ENCODE results near the gene NR1H2. TPM values are rescaled to one million over a fixed set of nuclear protein-coding genes. Genes with fewer than 3 reads are reported as not detected.

The NR1H2 gene
- total RNA-seq, 2 experiments from 2014 or later = 81.6 to 82.8 TPM

- no peaks in the 10 kb centered on the region for H3K9me3 Mint-ChIP-seq
- POLR2A ChIA-PET = no interaction called here
- H3K27me3 Mint-ChIP-seq = no peaks in the 10 kb centered on the region
- ATAC-seq (ENCODE audit: low read depth) (no peak), DNase-seq (no peak)
- no peak overlapping the region for H3K4me3 Mint-ChIP-seq
- no peaks in the 10 kb centered on the region for H3K4me1 Mint-ChIP-seq
- H3K36me3 Mint-ChIP-seq = peaks cover 17% of the 10 kb centered on the region
- no peak overlapping the region for H3K27ac Mint-ChIP-seq
Observed at GRCh38 chr19:50410109-50410508, 33.9 kb downstream of the NR1H2 start.

GRCh38 chr19:50412419-50412818, 36.2 kb downstream of the NR1H2 start:
- H3K27ac Mint-ChIP-seq = no peak overlapping the region
- no peak overlapping the region for H3K4me3 Mint-ChIP-seq
- no peaks in the 10 kb centered on the region for H3K9me3 Mint-ChIP-seq
- H3K36me3 Mint-ChIP-seq = peaks cover 10% of the 10 kb centered on the region
- no peaks in the 10 kb centered on the region for H3K4me1 Mint-ChIP-seq
- POLR2A ChIA-PET = interaction anchor here (0.6 kb wide), 1 partner anchor 67 kb away, joined by 4 read pairs; no protein-coding TSS in a partner anchor
- H3K27me3 Mint-ChIP-seq = no peaks in the 10 kb centered on the region
- DNase-seq (no peak), ATAC-seq (ENCODE audit: low read depth) (no peak)

- Mint-ChIP-seq H3K4me3 (no peak overlapping the region), H3K27me3 (no peaks in the 10 kb centered on the region), H3K36me3 (peaks cover 10% of the 10 kb centered on the region), H3K27ac (no peak overlapping the region), H3K4me1 (no peaks in the 10 kb centered on the region), H3K9me3 (no peaks in the 10 kb centered on the region)
- POLR2A ChIA-PET = no interaction called here
- ATAC-seq (ENCODE audit: low read depth) (no peak), DNase-seq (no peak)
Observed at GRCh38 chr19:50413096-50413495, 36.8 kb downstream of the NR1H2 start.

GRCh38 chr19:50413531-50413930, 37.3 kb downstream of the NR1H2 start:
- no peak for ATAC-seq (ENCODE audit: low read depth)
- H3K4me3 Mint-ChIP-seq = no peak overlapping the region
- POLR2A ChIA-PET = no interaction called here
- no peaks in the 10 kb centered on the region for H3K9me3 Mint-ChIP-seq
- no peak for DNase-seq
- H3K27ac Mint-ChIP-seq = no peak overlapping the region
- no peaks in the 10 kb centered on the region for H3K4me1 Mint-ChIP-seq
- peaks cover 10% of the 10 kb centered on the region for H3K36me3 Mint-ChIP-seq
- no peaks in the 10 kb centered on the region for H3K27me3 Mint-ChIP-seq

- POLR2A ChIA-PET = interaction anchor here (0.6 to 0.7 kb wide), 4 partner anchors 31 to 58 kb away, joined by 3 to 4 read pairs (median 3); partner anchors contain the start of gene POLD1
- no peak overlapping the region for H3K4me3 Mint-ChIP-seq
Observed at GRCh38 chr19:50414864-50415660, 38.8 kb downstream of the NR1H2 start.

DNA sequence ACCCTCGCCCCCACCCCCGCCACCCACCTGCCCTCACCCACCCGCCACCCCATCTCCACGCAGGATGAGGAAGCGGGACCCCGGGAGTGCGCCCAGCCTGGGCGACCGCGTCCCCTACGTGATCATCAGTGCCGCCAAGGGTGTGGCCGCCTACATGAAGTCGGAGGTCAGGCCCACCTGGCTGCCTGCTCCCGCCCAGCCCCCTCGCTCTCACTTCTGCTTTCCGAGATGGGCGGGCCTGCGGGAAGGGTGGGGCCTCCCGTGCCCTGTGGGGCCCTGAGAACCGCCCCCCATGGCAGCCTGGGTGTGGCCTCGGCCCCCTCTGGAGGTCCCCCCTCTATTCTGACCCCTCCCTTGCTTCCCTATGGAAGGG, 39.4 kb downstream of the NR1H2 start:
- H3K27ac Mint-ChIP-seq = no peak overlapping the region
- H3K9me3 Mint-ChIP-seq = no peaks in the 10 kb centered on the region
- no peak for ATAC-seq (ENCODE audit: low read depth)
- no peak for DNase-seq
- peaks cover 8% of the 10 kb centered on the region for H3K27me3 Mint-ChIP-seq
- H3K4me3 Mint-ChIP-seq = no peak overlapping the region
- H3K36me3 Mint-ChIP-seq = peaks cover 17% of the 10 kb centered on the region
- H3K4me1 Mint-ChIP-seq = peaks cover 11% of the 10 kb centered on the region
- POLR2A ChIA-PET = interaction anchor here (0.6 to 0.7 kb wide), 2 partner anchors 32 to 47 kb away, joined by 3 read pairs; no protein-coding TSS in a partner anchor

More at GRCh38 chr19:50414864-50415660, 38.8 kb downstream of the NR1H2 start:
- peaks cover 5% of the 10 kb centered on the region for H3K27me3 Mint-ChIP-seq
- peak overlapping the region; percentile 42 for H3K27ac Mint-ChIP-seq
- H3K36me3 Mint-ChIP-seq = peaks cover 17% of the 10 kb centered on the region
- no peaks in the 10 kb centered on the region for H3K9me3 Mint-ChIP-seq
- ATAC-seq (ENCODE audit: low read depth) = peak; percentile 59
- DNase-seq = peak; percentile 81
- peaks cover 9% of the 10 kb centered on the region for H3K4me1 Mint-ChIP-seq

GRCh38 chr19:50416034-50416977, 40.0 kb downstream of the NR1H2 start:
- POLR2A ChIA-PET = interaction anchor here (0.6 to 0.7 kb wide), 2 partner anchors 32 to 48 kb away, joined by 3 read pairs; no protein-coding TSS in a partner anchor

GRCh38 chr19:50417111-50418081, 41.1 kb downstream of the NR1H2 start:
- DNase-seq (no peak), ATAC-seq (ENCODE audit: low read depth) (no peak)
- Mint-ChIP-seq H3K4me1 (peaks cover 11% of the 10 kb centered on the region), H3K27ac (no peak overlapping the region), H3K4me3 (no peak overlapping the region), H3K36me3 (peaks cover 9% of the 10 kb centered on the region), H3K27me3 (peaks cover 12% of the 10 kb centered on the region), H3K9me3 (no peaks in the 10 kb centered on the region)
- POLR2A ChIA-PET = no interaction called here

More at GRCh38 chr19:50416034-50416977, 40.0 kb downstream of the NR1H2 start:
- no peak for ATAC-seq (ENCODE audit: low read depth)
- Mint-ChIP-seq H3K27me3 (peaks cover 8% of the 10 kb centered on the region), H3K36me3 (peaks cover 15% of the 10 kb centered on the region), H3K27ac (no peak overlapping the region), H3K4me1 (peaks cover 11% of the 10 kb centered on the region), H3K9me3 (no peaks in the 10 kb centered on the region), H3K4me3 (no peak overlapping the region)
- no peak for DNase-seq

DNA sequence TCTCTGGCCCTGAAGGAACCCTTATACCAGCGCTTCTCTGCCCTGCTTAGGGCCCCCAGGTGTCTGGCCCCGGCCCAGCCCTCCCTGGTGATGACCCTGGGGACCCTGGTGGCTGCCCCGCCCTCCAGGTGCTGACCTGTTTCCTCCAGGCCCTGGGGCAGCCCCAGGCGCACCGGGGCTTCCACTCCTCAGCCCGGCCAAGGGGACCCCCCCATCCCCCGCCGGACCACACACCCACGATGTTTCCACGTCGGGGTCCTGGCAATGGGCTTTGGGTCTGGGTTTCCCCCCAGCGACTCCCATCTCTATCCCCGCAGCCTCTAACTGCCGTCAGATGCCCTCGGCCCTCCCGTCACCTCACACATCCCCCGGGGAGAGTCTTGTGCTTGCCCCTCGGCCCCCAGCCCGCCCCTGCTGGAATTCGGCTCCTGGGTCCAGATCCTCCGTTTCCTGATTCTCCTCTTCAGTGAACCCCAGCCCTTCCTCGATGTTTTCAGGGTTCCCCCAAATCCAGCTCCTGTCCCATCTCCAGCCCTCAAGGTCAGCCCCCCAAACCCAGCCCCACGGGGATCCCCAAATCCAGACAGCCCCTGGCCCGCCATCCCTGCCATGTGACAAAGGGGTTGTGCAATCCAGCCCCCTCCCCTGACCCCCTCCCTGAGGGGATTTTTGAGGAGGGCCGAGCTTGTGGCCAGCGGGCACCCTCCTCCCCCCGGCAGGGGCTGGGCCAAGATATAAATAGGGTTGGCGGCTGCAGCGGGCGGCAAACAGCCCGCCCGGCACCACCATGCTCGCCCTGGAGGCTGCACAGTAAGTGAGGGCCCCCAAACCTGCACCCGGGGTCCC, 42.1 kb downstream of the NR1H2 start, which contains the start of gene SPIB:
Gene SPIB (plus strand): TSS at position 763 of the 846 bp plus-strand sequence. CDS start 25 bp downstream, at position 788.
- peak within 1 kb of the TSS; percentile 22 for H3K27ac Mint-ChIP-seq
- no peak within 1 kb of the TSS for H3K4me3 Mint-ChIP-seq
- no peak for DNase-seq
- peaks cover 9% of the 10 kb centered on the region for H3K36me3 Mint-ChIP-seq
- peaks cover 11% of the 10 kb centered on the region for H3K4me1 Mint-ChIP-seq
- POLR2A ChIA-PET = no interaction called here
- ATAC-seq (ENCODE audit: low read depth) = no peak
- no peaks in the 10 kb centered on the region for H3K9me3 Mint-ChIP-seq
- peaks cover 12% of the 10 kb centered on the region for H3K27me3 Mint-ChIP-seq

DNA sequence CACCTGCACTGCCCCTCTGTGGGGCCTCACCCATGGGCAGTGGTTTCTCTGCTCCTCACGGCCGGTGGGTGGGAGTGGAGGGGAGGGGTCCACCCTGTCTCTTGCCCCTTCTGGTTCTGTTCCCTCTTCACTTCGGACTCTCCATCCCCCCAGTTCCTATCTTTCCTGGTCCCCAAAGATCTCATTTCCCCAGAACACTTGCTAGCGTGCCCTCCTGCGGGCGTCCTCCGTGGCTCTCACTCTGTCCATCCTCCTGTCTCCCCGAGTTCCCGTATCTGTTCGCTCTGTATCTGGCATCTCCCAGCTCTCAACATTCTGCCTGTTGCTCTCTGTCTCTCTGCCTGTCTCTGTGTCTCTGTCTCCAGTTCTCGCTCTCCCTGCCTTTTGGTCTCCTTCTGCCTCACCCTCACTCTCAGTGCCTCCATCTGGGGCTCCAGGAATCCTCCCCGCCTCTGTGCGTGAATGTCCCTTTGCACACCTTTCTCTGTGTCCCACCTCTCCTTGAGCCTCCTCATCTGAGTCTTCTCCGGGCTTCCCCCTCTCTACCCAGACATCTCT, 42.8 kb downstream of the NR1H2 start:
- DNase-seq (no peak), ATAC-seq (ENCODE audit: low read depth) (no peak)
- H3K27me3 Mint-ChIP-seq = peaks cover 12% of the 10 kb centered on the region
- H3K4me3 Mint-ChIP-seq = no peak overlapping the region
- H3K36me3 Mint-ChIP-seq = peaks cover 9% of the 10 kb centered on the region
- peaks cover 11% of the 10 kb centered on the region for H3K4me1 Mint-ChIP-seq
- no peaks in the 10 kb centered on the region for H3K9me3 Mint-ChIP-seq
- peak overlapping the region; percentile 22 for H3K27ac Mint-ChIP-seq
- POLR2A ChIA-PET = no interaction called here

DNA sequence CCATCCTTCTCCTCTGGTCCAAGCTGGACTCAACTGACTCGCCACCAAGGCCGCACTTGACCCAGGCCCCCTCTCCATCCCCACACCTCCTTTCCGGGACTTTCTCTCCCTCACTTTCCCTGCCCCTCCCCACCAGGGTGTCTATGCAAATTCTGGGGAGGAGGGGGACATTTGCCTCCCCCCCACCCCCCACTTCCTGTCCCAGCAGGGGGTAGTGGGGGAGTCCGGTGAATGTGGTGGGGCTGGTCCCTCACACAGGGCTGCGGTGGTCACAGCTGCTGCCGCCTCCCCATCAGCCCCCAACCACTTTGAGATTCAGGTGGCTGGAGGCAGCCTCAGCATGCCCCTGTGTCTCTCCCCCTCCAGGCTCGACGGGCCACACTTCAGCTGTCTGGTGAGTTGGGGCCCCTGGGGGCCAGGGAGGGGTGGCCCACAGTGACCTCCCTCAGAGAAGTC, 43.4 kb downstream of the NR1H2 start:
- no peak for ATAC-seq (ENCODE audit: low read depth)

More for the DNA sequence above, 43.4 kb downstream of the NR1H2 start:
- no peak for DNase-seq
- peaks cover 11% of the 10 kb centered on the region for H3K4me1 Mint-ChIP-seq
- H3K27ac Mint-ChIP-seq = peak overlapping the region; percentile 22
- H3K4me3 Mint-ChIP-seq = no peak overlapping the region
- H3K36me3 Mint-ChIP-seq = peaks cover 9% of the 10 kb centered on the region
- H3K9me3 Mint-ChIP-seq = no peaks in the 10 kb centered on the region
- POLR2A ChIA-PET = no interaction called here
- H3K27me3 Mint-ChIP-seq = peaks cover 12% of the 10 kb centered on the region

Data from activated naive CD8-positive, alpha-beta T cell treated with anti-CD3 and anti-CD28 coated beads, Interleukin-2, amount 10 ng/mL, durations not matched to agents 7 days and 5 days (primary cell).